HG03558 (cell line): ENCODE measurements around the gene PEX14.

Source experiments
- ATAC-seq: cut with Tn5 transposase; IDR thresholded peaks from one replicate; pipeline ENCODE4 v1.9.1; 2021; ENCODE audit warnings: moderate number of reproducible peaks; ENCODE audit not compliant: unreplicated experiment; ENCODE audit errors: extremely low read depth

PEX14 gene

DNA sequence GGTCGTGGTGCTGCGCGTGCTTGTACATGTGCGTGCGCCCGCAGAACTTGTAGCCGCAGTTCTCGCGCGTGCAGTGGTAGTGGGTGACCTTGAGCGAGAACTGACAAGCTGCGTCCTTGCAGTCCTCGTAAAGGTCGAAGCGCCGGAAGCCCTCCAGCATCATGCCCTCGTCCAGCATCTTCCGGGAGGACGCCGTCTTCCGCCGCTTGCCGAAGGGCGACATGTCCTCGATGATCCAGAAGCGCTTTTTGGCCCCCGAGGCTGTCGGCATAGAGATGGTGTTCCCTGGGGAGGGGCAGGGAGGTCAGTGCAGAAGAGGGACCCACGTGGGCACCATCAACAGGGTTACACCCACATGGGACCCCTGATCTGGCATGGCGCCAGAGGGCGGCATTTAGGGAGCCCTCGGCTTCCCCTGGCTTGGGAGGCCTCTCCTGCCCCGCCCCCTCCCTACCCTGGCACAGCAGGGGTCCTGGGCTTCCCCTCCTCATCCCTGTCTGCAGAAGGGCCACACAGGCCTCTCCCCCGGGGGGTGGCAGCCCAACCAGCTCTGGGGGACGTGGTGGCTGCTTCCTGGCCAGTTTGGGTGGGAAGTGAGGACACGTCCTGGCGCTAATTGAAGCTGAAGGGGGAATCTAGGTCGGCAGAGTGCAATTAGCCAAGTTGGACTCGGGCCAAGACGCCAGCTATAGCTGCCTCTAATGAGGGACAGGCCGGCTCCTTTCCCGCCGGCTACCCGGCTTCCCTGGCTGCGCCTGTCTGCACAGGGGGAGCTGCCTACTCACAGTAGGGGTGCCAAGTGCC is 165.2 kb downstream of the PEX14 start:
- no peak for ATAC-seq

DNA sequence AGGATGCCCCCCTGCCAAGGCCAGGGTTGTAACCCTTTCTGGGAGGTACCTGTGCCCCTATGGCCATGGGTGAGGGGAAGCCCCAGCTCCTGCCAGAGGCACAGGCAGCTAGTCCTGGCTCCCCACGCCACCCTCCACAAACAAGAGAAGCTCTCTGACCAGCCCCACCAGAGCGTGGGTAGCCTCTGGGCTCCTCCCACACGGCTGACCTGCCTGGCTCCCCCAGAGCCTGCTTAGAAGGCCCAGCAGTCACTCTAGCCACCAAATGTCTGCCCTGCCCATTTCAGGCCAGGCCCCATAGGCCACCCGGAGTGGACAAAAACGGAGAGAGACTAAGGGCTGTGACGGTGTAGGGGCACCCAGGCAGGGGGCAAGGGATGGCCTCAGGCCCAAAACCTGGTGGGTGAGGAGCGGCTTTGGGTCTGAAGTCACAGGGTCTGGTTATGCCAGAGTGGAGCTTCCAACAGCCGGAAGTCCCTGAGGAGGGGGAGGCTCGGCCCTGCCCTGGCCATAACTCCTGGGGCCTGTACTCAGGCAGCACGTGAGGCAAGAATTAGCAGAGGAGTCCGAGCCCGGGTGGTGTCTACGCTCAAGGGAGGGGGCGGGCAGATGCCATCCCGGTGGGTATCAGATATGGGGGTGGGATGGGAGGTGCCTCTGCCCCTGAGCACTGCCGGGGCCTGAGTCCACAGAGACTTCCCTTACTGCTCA is 166.2 kb downstream of the PEX14 start:
- ATAC-seq = no peak

- no peak for ATAC-seq
Observed at GRCh38 chr1:10641976-10642375, 167.2 kb downstream of the PEX14 start.

DNA sequence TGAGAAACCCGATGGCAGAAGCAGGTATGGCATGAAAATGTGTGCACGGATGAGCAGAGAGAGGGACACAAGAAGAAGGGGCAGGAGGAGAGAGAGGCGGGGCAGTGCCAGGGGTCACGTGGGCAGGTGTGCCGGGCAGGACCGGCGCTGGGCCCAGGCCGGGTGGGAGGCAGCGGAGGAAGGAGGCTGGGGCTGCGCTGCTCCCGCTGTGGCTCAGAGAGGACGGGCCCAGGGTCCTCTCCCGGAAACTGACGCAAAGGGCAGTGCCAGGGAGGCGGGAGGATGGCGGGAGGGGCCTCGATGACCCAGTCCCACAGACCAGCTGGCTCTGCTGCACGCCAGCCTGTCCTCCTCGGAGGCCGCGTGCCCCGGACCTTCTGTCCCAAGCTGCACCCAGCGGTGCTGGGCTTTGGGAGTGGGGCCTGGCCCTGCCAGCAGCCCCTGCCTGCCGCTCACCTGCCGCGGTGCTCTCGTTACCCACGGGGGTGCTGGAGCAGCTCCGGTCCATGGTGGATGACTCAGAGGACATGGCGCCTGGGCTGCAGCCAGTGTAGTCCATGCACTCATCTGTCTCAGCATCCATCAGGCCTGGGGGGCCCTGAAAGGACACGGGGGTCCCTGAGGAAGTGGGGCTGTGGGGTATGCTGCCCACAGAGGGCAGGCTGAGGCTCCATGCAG is 167.8 kb downstream of the PEX14 start:
- ATAC-seq = no peak

- ATAC-seq = no peak
Observed at GRCh38 chr1:10643607-10644306, 169.0 kb downstream of the PEX14 start.

DNA sequence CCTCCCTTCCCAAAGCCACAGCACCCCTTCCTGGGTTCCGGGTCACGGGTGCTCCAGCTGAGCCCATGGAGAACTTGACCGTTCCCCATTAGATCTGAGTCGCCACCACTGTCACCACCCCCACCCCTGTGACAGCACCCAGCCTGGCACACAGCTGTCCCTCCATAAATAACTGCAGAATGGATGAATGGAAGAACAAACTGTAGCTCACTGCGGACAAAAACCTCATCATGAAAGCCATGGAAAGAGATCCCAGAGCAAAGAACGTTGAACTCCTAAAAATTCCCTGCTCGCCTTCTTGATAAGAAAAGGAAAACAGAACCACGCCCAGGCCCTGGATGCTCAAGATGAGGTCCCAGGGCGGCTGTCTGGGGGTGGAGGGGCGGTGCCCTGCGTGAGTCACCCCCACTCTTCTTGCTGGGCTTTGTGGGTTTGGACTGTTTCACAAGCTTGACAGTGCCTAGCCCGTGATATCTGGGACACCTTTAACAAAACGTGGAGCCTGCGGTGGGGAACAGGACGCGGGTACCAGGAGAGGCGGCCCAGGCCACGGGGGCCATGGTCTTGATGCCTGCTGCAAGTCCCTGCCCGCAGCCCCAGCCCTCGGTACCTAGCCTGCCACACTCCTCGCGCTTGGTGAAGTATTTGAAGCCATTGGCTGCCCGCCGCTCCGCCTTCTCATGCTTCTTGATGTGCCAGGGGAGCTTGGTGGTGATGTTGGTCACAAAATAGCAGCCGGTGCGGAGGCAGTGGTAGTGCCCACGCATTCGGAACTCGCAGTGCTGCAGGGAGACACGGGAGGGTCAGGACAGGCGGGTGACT is 169.8 kb downstream of the PEX14 start:
- no peak for ATAC-seq

GRCh38 chr1:10646347-10646861 is 171.7 kb downstream of the PEX14 start:
- no peak for ATAC-seq

DNA sequence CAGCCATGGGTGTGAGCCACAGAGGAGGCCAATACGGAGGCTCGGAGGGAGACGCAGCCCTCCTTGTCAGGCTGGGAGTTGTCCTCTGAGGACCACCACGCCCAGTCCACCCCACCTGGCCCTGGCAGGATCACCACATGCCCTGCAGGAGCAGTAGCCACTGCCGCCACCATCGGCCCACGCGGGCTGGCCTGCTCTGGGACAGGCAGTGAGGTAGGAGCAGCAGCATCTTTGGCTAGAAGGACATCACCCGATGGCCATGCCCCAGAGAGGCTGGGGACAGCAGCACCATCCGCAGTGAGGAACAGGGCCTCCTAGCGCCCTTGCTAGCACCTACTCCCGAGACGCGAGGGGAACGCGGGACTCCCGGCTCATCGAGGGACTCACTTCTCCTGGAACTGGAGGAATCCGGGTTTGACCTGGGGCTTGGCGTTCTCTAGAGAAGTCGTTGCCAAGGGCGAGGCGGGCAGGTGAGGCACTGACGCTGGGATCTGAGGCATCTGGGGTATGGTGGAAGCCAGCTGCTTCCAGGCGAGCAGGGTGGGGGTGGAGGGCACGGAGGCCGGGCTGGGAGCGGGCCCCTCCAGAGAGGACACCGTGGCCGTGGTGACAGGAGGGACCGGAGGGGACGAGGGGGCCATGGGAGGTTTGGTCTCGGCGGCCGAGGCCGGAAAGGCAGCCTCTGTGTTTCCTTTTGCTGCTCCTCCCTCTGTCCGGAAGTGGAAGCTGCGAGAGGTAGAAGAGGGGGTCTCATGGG is 172.8 kb downstream of the PEX14 start:
- no peak for ATAC-seq

- ATAC-seq = no peak
Observed at GRCh38 chr1:10648689-10649516, 174.2 kb downstream of the PEX14 start.

DNA sequence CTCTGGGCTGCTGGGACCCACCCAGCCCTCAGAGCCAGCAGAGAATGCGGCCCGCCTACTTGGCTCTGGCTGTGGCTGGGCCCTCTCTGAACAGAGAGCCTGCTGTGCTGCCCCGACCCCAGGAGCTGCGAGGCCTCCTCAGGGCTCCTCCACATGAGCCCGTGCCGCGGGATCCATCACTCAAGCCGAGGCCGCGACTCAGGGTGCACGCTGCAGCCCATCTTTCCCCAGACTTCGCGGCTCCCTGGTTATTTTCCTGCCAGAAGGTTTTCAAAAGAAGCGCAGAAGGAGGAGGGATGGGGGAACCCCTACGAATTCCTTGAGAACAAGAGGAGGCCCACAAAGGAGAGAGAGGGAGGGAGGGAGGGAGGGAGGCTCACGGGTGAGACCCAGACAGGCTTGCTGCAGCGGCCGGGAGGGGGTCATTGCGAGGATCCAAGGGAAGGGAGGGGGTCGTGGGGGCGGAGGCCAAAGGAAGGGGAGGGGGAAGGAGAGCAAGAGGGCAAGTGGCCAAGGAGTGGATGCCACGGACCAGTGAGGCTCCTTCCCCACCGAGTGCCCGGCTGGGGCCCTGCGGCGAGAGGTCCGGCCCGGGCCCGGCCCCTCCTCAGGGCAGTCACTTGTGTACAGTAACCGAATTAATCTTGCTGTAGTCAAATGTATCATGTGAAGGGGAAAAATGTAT is 174.9 kb downstream of the PEX14 start:
- no peak for ATAC-seq

DNA sequence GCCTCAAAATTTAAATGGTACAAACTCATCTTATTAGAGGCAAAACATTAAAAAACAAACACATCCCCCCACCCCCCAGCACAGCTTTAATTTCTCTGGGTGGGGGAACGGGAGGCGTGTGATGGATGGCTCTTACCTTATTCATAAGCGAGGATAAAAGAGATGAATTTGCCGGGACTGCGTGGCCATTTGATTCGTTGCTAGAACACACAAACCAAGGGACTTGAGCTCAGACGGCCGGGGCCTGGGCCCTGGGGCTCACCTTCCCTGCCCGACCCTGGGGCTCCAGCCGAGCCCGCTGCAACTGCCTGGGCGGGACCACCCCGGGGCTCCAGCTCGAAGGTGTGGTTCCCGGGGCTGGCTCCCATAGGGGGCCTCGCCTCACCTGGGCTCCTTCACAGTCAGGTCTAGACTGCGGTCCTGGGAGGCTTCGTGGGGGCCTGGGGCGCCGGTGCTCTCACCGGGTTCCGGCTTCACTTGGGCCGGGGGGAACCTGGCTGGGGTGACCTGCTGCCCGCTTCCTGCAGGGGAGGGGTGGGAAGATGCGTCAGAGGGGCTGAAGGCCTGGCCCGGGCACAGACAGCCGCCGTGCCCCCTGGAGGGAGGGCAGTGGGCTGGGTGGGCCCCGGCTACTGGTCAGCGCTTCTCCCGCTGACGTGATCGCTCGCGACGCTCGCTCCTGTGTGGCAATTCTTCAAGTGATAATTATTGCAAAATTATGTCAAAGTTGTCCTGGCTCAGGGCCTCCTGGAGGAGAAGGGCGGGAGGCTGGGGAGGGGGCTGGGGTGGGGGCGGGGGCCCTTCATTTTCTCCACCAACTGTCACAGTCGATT is 176.0 kb downstream of the PEX14 start:
- no peak for ATAC-seq

DNA sequence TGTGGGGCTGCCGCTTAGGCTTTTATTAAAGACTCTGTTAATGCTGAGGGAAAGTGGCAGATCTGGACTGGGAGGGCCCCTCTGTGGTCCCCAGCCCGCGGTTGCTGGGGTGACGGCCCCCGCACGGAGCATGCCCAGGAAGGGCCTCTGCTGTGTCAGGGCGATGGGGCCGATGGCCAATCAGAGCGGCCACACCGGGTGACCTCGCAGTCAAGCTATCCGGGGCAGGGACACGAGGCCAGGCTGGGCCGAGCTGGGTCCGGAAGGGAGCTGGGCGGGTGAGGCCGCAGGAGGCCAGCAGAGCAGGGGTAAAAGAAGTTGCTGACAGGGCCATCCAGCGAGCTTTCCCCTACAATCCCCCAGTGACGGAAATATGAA is 176.6 kb downstream of the PEX14 start:
- ATAC-seq = no peak

GRCh38 chr1:10651793-10652192 is 177.0 kb downstream of the PEX14 start:
- ATAC-seq = no peak

- no peak for ATAC-seq
Observed at GRCh38 chr1:10652626-10653025, 177.9 kb downstream of the PEX14 start.

- no peak for ATAC-seq
Observed at GRCh38 chr1:10653370-10654125, 178.8 kb downstream of the PEX14 start.

DNA sequence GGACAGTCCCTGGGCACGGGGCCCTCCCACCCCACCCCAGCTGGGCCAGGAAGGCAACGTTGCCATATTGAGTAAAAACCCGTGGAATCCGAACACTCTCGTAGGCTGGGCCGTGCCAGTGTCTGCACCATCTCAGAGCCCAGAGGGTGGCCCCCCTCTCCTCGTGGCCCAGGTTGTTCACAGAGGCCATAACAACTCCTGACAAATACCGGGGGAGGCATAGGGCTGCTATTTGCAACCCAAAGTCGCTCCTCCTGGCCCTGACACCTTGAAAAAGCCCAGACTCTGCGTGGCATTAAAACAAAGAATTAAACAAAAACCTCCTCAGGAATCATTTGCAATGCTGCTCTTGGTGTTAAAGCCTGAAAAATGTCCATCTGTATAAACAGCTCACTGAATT is 180.3 kb downstream of the PEX14 start:
- no peak for ATAC-seq
